ENCODE data around the gene MYO15A.
"Not testable (repeated sequence)": the region's sequence is repeated elsewhere in the genome, so short reads cannot be mapped to it uniquely, and the experiment has no call there.

MYO15A gene

DNA sequence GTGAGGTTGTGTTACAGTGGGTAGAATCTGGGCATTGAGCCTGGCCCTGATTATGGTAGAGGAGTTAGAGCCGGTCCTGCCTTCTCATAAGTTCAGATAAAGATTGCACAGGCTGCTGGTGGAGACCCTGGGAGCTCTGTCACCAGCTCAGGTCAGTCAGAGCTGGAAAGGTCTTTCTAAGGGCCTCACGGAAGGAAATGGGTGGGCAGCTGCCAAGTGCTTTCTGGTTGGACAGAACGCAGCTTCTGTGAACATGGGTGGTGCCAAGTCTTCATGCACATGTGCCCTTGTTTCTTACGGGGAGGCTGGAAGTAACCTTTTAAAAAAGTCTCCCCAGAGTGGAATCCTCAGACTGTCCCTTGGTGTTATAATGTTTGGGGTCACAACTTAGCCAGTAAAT, 90.0 kb downstream of the MYO15A start:
- peaks cover 23% of the 10 kb centered on the region for H3K36me3 ChIP-seq (ENCODE audit: insufficient read depth, low read length)
- no peak overlapping the region for H3K9ac ChIP-seq (ENCODE audit: low read depth, low read length)
- peaks cover 10% of the 10 kb centered on the region for H3K4me1 ChIP-seq (ENCODE audit: insufficient read depth, low read length)
- H3K9me3 ChIP-seq (ENCODE audit: control insufficient read depth, insufficient read depth, low read length) = no peaks in the 10 kb centered on the region

DNA sequence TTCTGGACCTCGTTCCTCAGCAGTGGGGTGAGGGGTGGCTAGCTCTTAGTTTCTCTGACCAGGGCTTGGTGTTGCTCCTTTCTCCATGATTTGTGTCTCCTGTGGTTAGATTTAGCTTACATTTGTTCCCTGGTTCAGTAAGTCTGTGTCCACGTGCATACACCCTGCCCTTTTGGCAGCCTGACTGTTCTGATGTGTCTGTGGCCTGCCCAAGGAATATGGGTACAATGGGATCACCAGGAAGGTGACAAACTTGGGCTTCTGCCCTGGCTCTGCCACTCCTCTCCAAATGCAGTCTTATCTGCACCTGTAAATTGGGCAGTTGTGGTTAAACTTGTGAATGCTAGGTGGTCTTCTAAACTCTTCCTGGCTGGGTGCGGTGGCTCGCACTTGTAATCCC, 92.6 kb downstream of the MYO15A start:
- Histone ChIP-seq H3K4me1 (ENCODE audit: insufficient read depth, low read length) (peaks cover 11% of the 10 kb centered on the region), H3K36me3 (ENCODE audit: insufficient read depth, low read length) (peaks cover 23% of the 10 kb centered on the region), H3K9ac (ENCODE audit: low read depth, low read length) (no peak overlapping the region), H3K9me3 (ENCODE audit: control insufficient read depth, insufficient read depth, low read length) (no peaks in the 10 kb centered on the region)

DNA sequence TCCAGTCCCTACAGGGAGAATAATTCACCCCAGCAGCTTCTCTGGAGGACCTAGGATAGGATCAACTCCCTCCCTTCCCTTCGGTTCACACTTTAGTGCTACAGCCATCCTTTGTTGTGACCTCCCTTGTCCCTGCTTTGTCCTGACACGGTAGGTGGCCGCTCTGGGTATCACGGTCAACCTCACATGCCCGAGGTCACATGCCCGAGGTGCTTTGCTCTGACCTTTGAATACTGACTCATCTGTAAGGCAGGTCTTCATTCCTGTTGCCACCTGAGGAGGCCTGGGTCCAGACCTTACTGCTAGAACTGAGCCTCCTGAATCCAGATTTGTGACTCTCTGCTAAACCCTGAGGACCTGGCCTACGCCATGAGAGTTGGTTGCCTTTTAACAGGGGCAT, 94.8 kb downstream of the MYO15A start:
- H3K9ac ChIP-seq (ENCODE audit: low read depth, low read length) = no peak overlapping the region
- peaks cover 11% of the 10 kb centered on the region for H3K4me1 ChIP-seq (ENCODE audit: insufficient read depth, low read length)
- no peaks in the 10 kb centered on the region for H3K9me3 ChIP-seq (ENCODE audit: control insufficient read depth, insufficient read depth, low read length)
- H3K36me3 ChIP-seq (ENCODE audit: insufficient read depth, low read length) = peaks cover 6% of the 10 kb centered on the region

DNA sequence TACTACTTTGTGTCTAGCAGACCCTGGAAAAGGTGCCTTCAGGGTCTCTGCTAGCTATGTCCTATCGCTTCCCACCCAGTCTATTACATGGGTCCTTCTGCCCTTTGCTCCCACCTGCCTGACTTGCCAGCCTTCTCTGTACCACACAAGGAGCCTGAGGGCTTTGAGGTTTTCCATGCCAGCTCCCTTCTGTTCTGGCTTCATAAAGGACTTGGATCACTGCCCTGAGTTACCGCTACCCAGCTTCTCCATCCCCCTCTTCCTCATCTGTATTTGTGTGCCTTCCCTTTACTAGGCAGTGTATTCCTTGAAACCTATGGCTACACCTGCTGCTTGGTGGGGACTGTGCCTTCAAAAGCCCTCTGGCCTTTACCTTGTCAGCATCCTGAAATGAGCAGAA, 97.3 kb downstream of the MYO15A start:
- no peaks in the 10 kb centered on the region for H3K9me3 ChIP-seq (ENCODE audit: control insufficient read depth, insufficient read depth, low read length)
- H3K4me1 ChIP-seq (ENCODE audit: insufficient read depth, low read length) = peaks cover 11% of the 10 kb centered on the region
- no peak overlapping the region for H3K9ac ChIP-seq (ENCODE audit: low read depth, low read length)
- H3K36me3 ChIP-seq (ENCODE audit: insufficient read depth, low read length) = peaks cover 18% of the 10 kb centered on the region

DNA sequence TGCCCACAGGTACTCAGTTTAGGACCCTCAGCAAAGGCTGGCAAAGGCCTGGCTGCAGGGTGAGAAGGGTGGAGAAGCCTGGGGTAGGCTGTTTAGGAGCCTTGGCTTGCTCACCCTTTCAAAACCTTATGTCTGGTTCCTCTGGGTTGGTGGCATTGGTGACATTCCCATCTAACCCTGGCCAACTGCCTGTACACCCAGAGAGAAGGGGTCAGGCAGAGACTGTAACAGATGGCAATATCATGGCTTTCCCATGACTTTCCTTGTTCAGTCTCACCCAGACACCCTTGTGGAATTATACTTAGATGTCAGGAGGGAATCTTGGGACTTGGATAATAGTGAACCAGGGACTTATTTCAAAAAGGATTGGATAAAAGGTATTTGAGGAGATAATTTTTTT, 98.4 kb downstream of the MYO15A start:
- Histone ChIP-seq H3K9ac (ENCODE audit: low read depth, low read length) (no peak overlapping the region), H3K36me3 (ENCODE audit: insufficient read depth, low read length) (peaks cover 18% of the 10 kb centered on the region), H3K9me3 (ENCODE audit: control insufficient read depth, insufficient read depth, low read length) (no peaks in the 10 kb centered on the region), H3K4me1 (ENCODE audit: insufficient read depth, low read length) (peaks cover 11% of the 10 kb centered on the region)

DNA sequence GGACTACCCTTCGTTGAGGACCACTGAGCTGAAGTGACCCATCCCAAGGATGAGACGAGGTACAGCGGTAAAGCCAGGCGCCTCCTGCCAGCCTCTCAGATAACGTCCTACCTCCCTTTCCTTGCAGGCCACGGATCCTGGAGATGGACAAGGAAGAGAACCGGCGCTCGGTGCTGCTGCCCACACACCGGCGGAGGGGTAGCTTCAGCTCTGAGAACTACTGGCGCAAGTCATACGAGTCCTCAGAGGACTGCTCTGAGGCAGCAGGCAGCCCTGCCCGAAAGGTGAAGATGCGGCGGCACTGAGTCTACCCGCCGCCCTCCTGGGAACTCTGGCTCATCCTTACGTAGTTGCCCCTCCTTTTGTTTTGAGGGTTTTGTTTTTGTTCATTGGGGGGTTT, 99.5 kb downstream of the MYO15A start:
- Histone ChIP-seq H3K9me3 (ENCODE audit: control insufficient read depth, insufficient read depth, low read length) (no peaks in the 10 kb centered on the region), H3K9ac (ENCODE audit: low read depth, low read length) (no peak overlapping the region), H3K36me3 (ENCODE audit: insufficient read depth, low read length) (peaks cover 18% of the 10 kb centered on the region), H3K4me1 (ENCODE audit: insufficient read depth, low read length) (peaks cover 5% of the 10 kb centered on the region)

DNA sequence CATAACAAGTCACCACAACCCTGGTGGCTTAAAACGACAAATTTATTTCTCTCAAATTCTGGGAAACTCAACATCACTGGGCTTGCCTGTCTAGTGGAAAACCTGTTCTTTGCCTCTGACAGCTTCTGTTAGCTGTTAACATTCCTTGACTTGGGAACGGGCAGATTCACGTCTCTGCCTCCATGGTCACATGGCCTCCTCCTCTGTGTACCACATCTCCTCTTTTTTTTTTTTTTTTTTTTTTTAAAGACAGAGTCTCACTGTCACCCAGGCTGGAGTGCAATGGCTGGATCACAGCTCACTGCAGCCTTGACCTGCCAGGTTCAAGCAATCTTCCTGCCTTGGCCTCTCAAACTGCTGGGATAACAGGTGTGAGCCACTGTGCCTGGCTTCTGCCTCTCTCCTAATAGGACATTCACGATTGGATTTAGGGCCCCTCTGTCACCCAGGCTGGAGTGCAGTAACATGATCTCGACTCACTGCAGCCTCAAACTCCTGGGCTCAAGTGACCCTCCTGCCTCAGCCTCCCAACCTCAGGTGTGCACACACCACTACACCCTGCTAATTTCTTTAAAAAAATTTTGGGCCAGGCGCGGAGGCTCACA, 105.2 kb downstream of the MYO15A start:
- Histone ChIP-seq H3K36me3 (ENCODE audit: insufficient read depth, low read length) (peaks cover 14% of the 10 kb centered on the region), H3K9ac (ENCODE audit: low read depth, low read length) (no peak overlapping the region), H3K9me3 (ENCODE audit: control insufficient read depth, insufficient read depth, low read length) (no peaks in the 10 kb centered on the region), H3K4me1 (ENCODE audit: insufficient read depth, low read length) (0 out of 2 replicates have a peak, but pooled peaks cover 3% of the 10 kb centered on the region)

DNA sequence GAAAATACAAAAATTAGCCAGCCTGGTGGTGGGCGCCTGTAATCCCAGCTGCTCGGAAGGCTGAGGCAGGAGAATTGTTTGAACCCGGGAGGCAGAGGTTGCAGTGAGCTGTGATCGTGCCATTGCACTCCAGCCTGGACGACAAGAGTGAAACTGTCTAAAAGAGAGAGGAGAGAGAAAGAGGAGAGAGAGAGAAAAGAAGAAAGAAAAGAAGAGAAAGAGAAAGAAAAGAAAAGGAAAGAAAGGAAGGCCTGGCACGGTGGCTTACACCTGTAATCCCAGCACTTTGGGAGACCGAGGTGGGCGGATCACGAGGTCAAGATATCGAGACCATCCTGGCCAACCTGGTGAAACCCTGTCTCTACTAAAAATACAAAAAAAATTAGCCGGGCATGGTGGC, 108.3 kb downstream of the MYO15A start:
- H3K36me3 ChIP-seq (ENCODE audit: insufficient read depth, low read length); H3K9me3 ChIP-seq (ENCODE audit: control insufficient read depth, insufficient read depth, low read length); H3K4me1 ChIP-seq (ENCODE audit: insufficient read depth, low read length); H3K9ac ChIP-seq (ENCODE audit: low read depth, low read length): not testable (repeated sequence)

DNA sequence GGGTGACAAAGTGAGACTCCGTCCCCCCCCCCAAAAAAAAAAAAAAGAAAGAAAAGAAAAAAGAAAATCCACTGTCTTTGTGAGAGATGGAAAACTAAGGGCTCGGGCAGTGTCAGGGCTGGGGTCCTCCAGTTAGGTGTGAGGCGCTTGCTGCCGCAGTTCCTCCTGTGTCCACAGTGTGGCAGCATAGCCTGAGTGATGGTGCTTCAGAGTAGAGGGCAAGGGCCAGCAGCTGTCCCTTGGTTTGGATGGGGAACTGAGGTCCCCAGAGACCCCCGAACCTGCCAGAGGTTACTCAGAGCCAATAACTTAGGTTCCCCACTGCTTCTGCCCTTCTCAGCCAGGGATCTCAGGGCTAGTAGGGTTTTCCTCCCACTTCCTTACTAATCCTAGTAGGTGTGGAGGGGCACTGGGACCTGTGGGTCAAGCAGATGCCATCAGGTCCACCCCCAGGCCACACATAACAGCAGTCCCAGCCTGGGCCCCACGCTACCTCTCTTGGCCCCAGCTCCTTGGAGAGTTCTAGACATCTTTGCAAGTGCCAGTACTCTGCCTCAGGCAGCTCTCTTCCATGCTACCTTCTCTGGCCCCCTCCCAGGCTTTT, 109.0 kb downstream of the MYO15A start:
- H3K36me3 ChIP-seq (ENCODE audit: insufficient read depth, low read length) = no peaks in the 10 kb centered on the region
- no peaks in the 10 kb centered on the region for H3K9me3 ChIP-seq (ENCODE audit: control insufficient read depth, insufficient read depth, low read length)
- H3K9ac ChIP-seq (ENCODE audit: low read depth, low read length) = no peak overlapping the region
- H3K4me1 ChIP-seq (ENCODE audit: insufficient read depth, low read length) = 0 out of 2 replicates have a peak, but pooled peaks cover 3% of the 10 kb centered on the region

DNA sequence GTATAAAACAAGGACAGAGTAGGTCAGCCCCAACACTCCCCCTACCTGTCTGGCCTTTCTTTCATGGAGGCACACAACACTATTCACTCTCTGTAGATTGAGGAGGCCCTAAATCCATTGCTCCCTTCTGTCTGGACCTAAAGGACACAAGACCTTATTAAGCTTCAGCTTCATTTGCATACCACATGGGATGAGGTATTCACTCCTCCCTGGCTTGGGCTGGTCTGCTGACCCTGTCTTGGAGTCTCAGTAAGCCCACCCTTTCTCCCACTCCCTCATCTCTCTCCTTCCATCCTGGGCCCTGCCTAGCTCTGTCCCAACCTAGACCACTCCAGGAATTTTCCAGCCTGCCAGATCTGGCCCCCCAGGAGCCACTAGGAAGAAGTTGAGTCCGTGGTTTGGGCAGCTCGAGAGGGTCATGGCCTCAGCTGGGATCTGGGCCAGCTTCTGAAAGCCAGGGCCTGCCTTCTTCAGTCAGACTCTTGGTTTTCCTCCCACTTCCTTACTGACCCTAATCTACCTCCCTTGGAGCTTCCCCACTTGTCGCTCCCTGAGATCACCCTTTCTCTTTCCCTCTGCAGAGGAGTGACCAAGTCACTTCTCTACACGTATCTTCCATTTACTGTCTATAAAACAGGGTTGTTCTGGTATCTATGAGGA, 110.3 kb downstream of the MYO15A start:
- no peak overlapping the region for H3K9ac ChIP-seq (ENCODE audit: low read depth, low read length)
- H3K4me1 ChIP-seq (ENCODE audit: insufficient read depth, low read length) = peaks cover 3% of the 10 kb centered on the region; the same call in 1 of the 2 replicates
- H3K9me3 ChIP-seq (ENCODE audit: control insufficient read depth, insufficient read depth, low read length) = no peaks in the 10 kb centered on the region
- H3K36me3 ChIP-seq (ENCODE audit: insufficient read depth, low read length) = no peaks in the 10 kb centered on the region

DNA sequence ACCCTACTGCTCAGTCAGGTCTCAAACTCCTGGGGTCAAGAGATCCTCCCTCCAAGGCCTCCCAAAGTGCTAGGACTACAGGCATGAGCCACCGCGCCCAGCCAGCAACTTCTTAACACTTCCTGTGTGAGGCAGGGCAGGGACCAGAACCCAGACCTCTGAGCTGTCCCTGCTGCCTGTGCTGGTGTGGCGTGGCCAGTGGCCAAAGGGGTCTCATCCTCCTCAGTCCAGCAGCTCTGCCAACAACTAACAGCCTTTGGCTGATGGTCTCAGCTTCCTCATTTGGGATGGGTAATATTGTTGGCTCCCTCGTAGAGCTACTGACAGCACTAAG, 115.5 kb downstream of the MYO15A start:
- H3K9ac ChIP-seq (ENCODE audit: low read depth, low read length) = peak overlapping the region; percentile 60
- no peaks in the 10 kb centered on the region for H3K9me3 ChIP-seq (ENCODE audit: control insufficient read depth, insufficient read depth, low read length)
- H3K4me1 ChIP-seq (ENCODE audit: insufficient read depth, low read length) = peaks cover 6% of the 10 kb centered on the region
- no peaks in the 10 kb centered on the region for H3K36me3 ChIP-seq (ENCODE audit: insufficient read depth, low read length)

DNA sequence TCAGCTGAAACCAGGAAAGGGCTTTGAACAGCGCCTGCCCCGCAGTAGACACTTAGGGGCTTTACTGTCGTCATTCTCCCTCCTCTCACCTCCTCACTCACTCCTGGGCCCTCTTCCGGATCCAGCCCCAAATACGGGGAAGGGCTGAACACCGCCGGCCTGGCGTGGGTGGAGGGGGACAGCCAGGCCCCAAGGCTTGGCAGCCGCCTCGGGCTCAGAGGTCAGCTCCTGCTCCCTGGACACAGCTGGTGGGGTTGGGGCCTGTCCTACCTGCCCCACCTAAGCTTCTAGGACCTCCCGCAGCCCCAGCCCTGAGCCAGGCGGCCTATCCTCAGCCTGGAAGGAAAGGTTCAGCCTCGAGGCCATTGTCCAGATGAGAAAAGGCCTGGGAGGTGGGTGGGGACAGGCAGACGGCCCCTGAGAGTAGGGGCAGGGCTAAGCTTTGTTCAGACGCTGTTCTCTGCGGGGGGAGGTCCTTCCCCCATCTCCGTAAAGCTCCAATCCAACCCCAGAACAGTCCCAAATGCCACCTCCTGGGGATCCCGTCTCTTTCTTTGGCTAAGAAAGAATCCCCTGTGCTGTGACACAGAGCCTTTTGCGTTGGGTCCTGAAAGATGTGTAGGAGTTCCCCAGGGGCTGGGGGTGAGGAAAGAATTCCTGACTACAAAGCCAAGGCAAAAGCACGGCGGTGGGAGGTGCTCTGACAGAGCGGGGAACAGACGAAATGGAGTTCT, 116.0 kb downstream of the MYO15A start:
- H3K9ac ChIP-seq (ENCODE audit: low read depth, low read length) = peak overlapping the region; percentile 60
- H3K9me3 ChIP-seq (ENCODE audit: control insufficient read depth, insufficient read depth, low read length) = no peaks in the 10 kb centered on the region
- peaks cover 6% of the 10 kb centered on the region for H3K4me1 ChIP-seq (ENCODE audit: insufficient read depth, low read length)
- no peaks in the 10 kb centered on the region for H3K36me3 ChIP-seq (ENCODE audit: insufficient read depth, low read length)

DNA sequence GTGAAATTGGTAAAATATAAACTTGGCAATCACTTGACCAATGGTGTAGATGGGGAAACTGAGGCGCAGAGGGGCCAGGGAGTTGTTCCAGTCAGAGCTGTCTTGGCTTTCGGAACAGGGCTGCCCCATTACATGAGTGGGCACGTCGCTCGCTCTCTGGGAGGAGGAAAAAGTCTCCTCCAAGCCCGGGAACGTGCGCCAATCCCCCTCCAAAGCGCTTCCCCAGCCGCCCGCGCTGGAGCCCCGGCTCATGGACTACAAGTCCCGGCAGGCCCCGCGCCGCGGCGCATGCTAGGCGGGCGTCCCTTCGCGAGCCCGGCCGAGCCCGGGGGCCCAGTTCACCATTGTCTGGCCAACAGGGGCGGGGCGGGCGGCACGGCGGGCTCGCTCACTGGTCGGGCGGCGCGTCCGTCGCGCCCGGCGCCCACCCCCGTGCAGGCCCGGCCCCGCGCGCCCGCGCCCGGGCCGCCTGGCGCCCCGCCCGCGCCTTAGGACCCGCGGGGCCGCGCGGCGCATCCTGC, 116.6 kb downstream of the MYO15A start, which contains the start of gene LLGL1:
Gene LLGL1 (plus strand): TSS at position 515 of the 521 bp plus-strand sequence. CDS start 48 bp downstream, outside the sequence.
- H3K36me3 ChIP-seq (ENCODE audit: insufficient read depth, low read length) = no peaks in the 10 kb centered on the region

DNA sequence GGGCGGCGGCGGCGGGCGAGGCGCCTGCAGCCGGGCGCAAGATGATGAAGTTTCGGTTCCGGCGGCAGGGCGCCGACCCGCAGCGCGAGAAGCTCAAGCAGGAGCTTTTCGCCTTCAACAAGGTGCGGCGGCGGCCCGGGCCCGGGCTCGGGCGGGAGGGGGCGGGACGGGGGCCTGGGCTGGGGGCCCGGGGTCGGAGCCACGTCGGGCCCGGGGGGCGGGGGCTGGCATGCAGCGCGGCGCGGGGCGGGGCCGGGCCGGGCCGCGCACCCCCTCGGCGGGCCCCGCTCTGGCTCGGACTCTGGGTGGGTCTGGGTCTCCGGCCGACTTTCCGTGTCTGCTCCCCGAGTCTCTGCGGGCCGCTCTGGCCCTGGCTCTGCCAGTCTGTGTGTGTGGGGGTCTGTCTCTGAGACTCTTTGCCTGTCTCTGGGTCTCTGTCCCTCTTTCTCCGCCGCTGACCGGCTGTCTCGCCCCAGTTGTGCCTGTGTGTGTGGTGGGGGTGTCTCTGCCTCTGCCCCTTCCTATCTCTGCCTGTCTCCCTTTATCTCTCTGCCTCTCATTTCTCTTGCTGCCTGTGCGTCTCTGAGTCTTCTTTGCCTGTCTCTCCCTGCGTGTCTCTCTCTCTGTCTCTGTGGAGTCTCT, 117.2 kb downstream of the MYO15A start:
- H3K36me3 ChIP-seq (ENCODE audit: insufficient read depth, low read length) = no peaks in the 10 kb centered on the region
- H3K4me1 ChIP-seq (ENCODE audit: insufficient read depth, low read length) = peaks cover 6% of the 10 kb centered on the region
- H3K9ac ChIP-seq (ENCODE audit: low read depth, low read length) = peak overlapping the region; percentile 99
- H3K9me3 ChIP-seq (ENCODE audit: control insufficient read depth, insufficient read depth, low read length) = no peaks in the 10 kb centered on the region

More for the DNA sequence above, 116.6 kb downstream of the MYO15A start, which contains the start of gene LLGL1:
- Histone ChIP-seq H3K9me3 (ENCODE audit: control insufficient read depth, insufficient read depth, low read length) (no peaks in the 10 kb centered on the region), H3K4me1 (ENCODE audit: insufficient read depth, low read length) (peaks cover 6% of the 10 kb centered on the region), H3K9ac (ENCODE audit: low read depth, low read length) (peak within 1 kb of the TSS; percentile 99)
